AG04450 (cell line): ENCODE data around the gene RAD51. TPM values are rescaled to one million over a fixed set of nuclear protein-coding genes. Genes with fewer than 3 reads are reported as not detected.

ENCODE experiments used
- CTCF ChIA-PET: fragments of 300-600, 350-600 bp; formaldehyde crosslinking; extraction: SDS; loops from one replicate; lab custom pipeline; 2022; ENCODE audit warnings: antibody characterized with exemption, inconsistent platforms; lab: Charles Lee
- POLR2A ChIA-PET: fragments of 350-600 bp; formaldehyde crosslinking; extraction: SDS; loops from one replicate; lab custom pipeline; 2021; ENCODE audit warnings: antibody characterized with exemption, inconsistent platforms; lab: Yijun Ruan, JAX
- DNase-seq: peaks from one replicate; pipeline ENCODE4 v3.0.0-alpha.2; 2011; ENCODE audit warnings: low read depth, low spot score
- H3K27ac ChIP-seq: one replicate; pipeline ENCODE4 v1.5.1; 2012; ENCODE audit warnings: low read depth, low read length, control low read depth
- H3K27me3 ChIP-seq: one replicate; pipeline ENCODE4 v1.6.0; 2012; ENCODE audit warnings: low read length; ENCODE audit not compliant: control insufficient read depth, insufficient read depth
- H3K4me3 ChIP-seq: 2 replicates; pipeline ENCODE4 v1.5.1; 2011; ENCODE audit warnings: mild to moderate bottlenecking, low read depth, low read length, control low read depth
- H3K9me3 ChIP-seq: 2 replicates; pipeline ENCODE4 v1.5.1; 2012; ENCODE audit warnings: low read length; ENCODE audit not compliant: control insufficient read depth, insufficient read depth
- polyA plus RNA-seq: library from polyadenylated mRNA; depleted of rRNA; stranded (reverse); fragments of >200 nt; gene quantifications from 2 replicates; pipeline ENCODE4 v1.2.3, GENCODE V29; 2011
- TF ChIP-seq, protein P1 (sequence below): IDR thresholded peaks from 2 replicates; pipeline ENCODE4 v1.5.1; 2011; ENCODE audit warnings: low read depth, low read length, control low read depth, inconsistent platforms

The RAD51 gene
- polyA plus RNA-seq, 1 experiment: 6.0 TPM

DNA sequence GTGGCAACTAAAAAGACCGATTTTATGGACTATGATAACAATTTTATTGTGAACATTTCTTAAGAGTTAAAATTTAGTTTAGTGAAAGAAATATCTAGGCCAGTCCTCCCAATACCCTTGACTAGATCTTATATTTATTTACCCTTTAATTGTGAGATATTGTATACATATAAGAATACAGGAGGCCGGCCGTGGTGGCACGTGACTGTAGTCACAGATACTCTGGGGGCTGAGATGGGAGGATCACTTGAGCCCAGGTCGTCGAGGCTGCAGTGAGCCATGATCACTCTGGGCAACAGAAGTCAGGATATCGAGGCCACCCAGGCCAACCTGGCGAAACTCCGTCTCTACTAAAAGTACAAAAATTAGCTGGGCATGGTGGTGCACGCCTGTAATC is 60.8 kb downstream of the RAD51 start:
- no peak overlapping the region for H3K4me3 ChIP-seq
- POLR2A ChIA-PET: no interaction called here

GRCh38 chr15:40756938-40757337 is 62.0 kb downstream of the RAD51 start:
- TF ChIP-seq, protein P1, sequence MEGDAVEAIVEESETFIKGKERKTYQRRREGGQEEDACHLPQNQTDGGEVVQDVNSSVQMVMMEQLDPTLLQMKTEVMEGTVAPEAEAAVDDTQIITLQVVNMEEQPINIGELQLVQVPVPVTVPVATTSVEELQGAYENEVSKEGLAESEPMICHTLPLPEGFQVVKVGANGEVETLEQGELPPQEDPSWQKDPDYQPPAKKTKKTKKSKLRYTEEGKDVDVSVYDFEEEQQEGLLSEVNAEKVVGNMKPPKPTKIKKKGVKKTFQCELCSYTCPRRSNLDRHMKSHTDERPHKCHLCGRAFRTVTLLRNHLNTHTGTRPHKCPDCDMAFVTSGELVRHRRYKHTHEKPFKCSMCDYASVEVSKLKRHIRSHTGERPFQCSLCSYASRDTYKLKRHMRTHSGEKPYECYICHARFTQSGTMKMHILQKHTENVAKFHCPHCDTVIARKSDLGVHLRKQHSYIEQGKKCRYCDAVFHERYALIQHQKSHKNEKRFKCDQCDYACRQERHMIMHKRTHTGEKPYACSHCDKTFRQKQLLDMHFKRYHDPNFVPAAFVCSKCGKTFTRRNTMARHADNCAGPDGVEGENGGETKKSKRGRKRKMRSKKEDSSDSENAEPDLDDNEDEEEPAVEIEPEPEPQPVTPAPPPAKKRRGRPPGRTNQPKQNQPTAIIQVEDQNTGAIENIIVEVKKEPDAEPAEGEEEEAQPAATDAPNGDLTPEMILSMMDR: no peak
- POLR2A ChIA-PET: no interaction called here
- Histone ChIP-seq H3K27ac (no peak overlapping the region), H3K9me3 (no peaks in the 10 kb centered on the region; the same call in 1 of the 2 replicates), H3K4me3 (no peak overlapping the region), H3K27me3 (peaks cover 4% of the 10 kb centered on the region)
- CTCF ChIA-PET: interaction anchor here (0.6 to 1.0 kb wide), 2 partner anchors 101 to 135 kb away, joined by 3 to 4 read pairs; no protein-coding TSS in a partner anchor
- DNase-seq: no peak

More for the DNA sequence above, 60.8 kb downstream of the RAD51 start:
- CTCF ChIA-PET: no interaction called here
- no peak overlapping the region for H3K27ac ChIP-seq
- DNase-seq: no peak
- H3K27me3 ChIP-seq: peaks cover 1% of the 10 kb centered on the region
- no peaks in the 10 kb centered on the region; the same call in 1 of the 2 replicates for H3K9me3 ChIP-seq
- TF ChIP-seq, protein P1: no peak

- ChIA-PET CTCF (no interaction called here), POLR2A (no interaction called here)
- Histone ChIP-seq H3K27ac (no peak overlapping the region), H3K4me3 (no peak overlapping the region), H3K9me3 (no peaks in the 10 kb centered on the region; the same call in 1 of the 2 replicates), H3K27me3 (peaks cover 4% of the 10 kb centered on the region)
- TF ChIP-seq, protein P1: no peak
- no peak for DNase-seq
These were observed 65.0 kb downstream of the RAD51 start for GRCh38 chr15:40759961-40760360.

DNA sequence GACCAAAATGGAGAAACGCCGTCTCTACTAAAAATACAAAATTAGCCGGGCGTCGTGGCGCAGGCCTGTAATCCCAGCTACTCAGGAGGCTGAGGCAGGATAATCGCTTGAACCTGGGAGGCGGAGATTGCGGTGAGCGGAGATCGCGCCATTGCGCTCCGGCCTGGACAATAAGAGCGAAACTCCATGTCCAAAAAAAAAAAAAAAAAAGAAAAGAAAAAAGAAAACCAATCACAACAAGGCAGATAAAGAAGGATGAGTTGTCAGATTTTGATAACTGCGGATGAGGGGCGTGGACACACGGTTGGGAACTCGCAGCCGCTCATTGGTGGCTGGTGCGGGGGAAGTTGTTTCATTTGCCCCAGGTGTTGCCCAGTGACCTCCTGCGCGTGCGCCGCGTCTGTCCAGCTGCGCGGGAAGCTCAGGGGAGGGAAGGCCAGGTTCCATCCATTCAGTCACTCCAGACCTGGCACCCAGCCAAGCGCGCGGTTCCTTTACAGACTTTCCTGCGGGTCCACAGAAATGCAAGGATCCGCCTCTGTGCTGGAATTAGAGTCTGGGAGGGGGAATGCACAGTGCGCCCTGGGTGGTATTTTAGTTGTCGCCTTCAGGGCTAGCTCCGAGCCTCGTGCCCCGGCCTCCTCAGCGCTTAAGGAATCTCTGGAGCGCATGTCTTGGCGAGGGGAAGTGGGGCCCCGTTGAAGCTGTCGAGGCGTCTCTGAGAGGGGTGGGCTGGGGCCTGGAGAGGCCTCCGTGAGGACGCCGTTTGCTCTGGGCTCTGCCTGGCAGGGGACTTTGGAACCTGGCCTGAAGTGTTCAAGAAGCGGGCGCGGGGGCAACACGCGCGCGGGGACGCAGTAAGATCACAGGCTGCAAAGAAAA is 68.2 kb downstream of the RAD51 start:
- DNase-seq: no peak

More for the DNA sequence above, 68.2 kb downstream of the RAD51 start:
- ChIA-PET POLR2A (interaction anchor here (1.3 kb wide), 1 partner anchor 69 kb away, joined by 3 read pairs; the partner anchor contains the start of gene RAD51), CTCF (no interaction called here)
- peak overlapping the region; percentile 61 for H3K4me3 ChIP-seq
- H3K9me3 ChIP-seq: no peaks in the 10 kb centered on the region; the same call in 1 of the 2 replicates
- no peak overlapping the region for H3K27ac ChIP-seq
- TF ChIP-seq, protein P1: no peak
- H3K27me3 ChIP-seq: peaks cover 4% of the 10 kb centered on the region
